ENCODE results near the gene SGCD.

The SGCD gene

DNA sequence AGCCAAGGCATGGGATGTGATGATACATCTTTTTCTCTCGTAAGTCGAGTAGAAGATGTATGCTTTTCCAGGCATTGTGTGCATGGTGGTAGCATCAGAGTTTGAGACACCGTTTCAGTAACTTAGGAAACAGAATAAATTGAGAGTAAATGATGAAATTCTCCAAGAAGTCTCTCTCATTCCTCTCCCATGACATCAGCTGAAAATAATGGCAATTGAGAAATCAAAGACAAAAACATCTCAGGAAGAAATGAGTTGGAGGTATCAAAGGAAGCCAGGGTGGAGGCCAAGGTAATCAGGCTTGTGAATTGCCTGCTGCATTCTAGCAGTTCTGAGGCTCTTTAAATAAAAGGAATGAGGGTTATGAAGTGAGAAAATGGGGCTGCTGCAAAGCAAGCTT, 53.9 kb downstream of the SGCD start:
- H3K4me3 ChIP-seq (ENCODE audit: low read depth, low read length): no peak overlapping the region
- no peaks in the 10 kb centered on the region for H3K27me3 ChIP-seq
- no peaks in the 10 kb centered on the region for H3K4me1 ChIP-seq
- TF ChIP-seq, protein P1, sequence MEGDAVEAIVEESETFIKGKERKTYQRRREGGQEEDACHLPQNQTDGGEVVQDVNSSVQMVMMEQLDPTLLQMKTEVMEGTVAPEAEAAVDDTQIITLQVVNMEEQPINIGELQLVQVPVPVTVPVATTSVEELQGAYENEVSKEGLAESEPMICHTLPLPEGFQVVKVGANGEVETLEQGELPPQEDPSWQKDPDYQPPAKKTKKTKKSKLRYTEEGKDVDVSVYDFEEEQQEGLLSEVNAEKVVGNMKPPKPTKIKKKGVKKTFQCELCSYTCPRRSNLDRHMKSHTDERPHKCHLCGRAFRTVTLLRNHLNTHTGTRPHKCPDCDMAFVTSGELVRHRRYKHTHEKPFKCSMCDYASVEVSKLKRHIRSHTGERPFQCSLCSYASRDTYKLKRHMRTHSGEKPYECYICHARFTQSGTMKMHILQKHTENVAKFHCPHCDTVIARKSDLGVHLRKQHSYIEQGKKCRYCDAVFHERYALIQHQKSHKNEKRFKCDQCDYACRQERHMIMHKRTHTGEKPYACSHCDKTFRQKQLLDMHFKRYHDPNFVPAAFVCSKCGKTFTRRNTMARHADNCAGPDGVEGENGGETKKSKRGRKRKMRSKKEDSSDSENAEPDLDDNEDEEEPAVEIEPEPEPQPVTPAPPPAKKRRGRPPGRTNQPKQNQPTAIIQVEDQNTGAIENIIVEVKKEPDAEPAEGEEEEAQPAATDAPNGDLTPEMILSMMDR (IDR thresholded peaks at IDR 0.05; ENCODE audit: low read depth, low read length): no peak
- H3K36me3 ChIP-seq: no peaks in the 10 kb centered on the region
- DNase-seq: no peak
- H3K9me3 ChIP-seq: no peaks in the 10 kb centered on the region

DNA sequence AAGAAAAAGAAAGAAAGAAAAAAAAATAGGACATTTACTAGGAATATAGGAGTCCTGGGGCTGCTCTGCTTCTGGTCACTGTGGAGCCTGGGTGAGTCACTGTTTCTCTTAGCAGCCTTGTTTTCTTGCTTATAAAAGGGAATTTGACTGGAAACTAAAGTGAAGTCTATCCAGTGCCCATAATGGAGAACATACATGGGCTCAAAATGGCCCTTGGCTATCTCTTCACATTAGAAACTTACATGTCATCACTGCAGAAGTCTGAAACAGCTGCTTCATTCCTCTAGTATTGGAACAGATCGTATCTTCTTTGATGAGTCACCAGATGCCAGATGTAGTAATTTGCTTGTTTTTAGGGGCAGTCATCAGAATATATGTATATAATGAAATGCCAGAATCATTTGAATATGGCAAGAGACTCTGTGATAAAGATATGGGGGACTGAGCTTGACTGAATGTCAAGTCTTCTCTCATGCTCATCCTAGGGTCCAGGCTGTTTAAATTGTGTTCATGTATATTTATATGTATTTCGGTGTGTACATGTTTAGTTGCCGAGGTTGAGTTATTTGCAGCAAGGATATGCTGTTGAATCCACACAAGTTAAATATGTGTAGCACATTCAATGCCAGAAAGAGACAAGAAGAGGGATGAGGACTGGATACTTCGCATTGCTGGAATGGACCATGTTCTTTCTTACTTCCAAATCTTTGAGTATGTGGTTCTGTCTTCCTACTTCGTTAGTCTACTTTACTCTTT, 56.7 kb downstream of the SGCD start:
- no peaks in the 10 kb centered on the region for H3K4me1 ChIP-seq
- H3K9me3 ChIP-seq: no peaks in the 10 kb centered on the region
- TF ChIP-seq, protein P1 (IDR thresholded peaks at IDR 0.05; ENCODE audit: low read depth, low read length): no peak
- no peaks in the 10 kb centered on the region for H3K27me3 ChIP-seq
- DNase-seq: no peak
- no peak overlapping the region for H3K4me3 ChIP-seq (ENCODE audit: low read depth, low read length)
- no peaks in the 10 kb centered on the region for H3K36me3 ChIP-seq

DNA sequence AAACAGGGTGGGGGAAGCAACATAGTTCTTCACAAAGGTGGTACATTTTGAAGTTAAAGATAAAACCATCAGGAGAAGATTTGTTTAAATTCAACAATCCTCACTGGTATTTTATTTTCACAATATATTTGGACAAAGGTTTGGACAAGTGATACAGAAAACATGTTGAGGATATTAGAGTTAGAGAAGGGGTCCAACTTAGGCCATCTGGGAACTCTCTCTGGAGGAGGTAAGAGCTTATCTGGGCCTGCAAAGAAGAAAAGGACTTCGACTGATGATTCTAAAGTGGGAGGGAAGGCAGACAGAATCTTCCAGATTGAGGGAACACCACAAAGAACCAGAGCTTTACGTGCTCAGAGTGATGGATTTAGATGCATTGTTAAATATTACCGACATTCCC, 58.5 kb downstream of the SGCD start:
- Histone ChIP-seq H3K27me3 (no peaks in the 10 kb centered on the region), H3K4me1 (no peaks in the 10 kb centered on the region), H3K4me3 (ENCODE audit: low read depth, low read length) (no peak overlapping the region), H3K36me3 (no peaks in the 10 kb centered on the region), H3K9me3 (no peaks in the 10 kb centered on the region)
- TF ChIP-seq, protein P1 (IDR thresholded peaks at IDR 0.05; ENCODE audit: low read depth, low read length): no peak
- DNase-seq: no peak

DNA sequence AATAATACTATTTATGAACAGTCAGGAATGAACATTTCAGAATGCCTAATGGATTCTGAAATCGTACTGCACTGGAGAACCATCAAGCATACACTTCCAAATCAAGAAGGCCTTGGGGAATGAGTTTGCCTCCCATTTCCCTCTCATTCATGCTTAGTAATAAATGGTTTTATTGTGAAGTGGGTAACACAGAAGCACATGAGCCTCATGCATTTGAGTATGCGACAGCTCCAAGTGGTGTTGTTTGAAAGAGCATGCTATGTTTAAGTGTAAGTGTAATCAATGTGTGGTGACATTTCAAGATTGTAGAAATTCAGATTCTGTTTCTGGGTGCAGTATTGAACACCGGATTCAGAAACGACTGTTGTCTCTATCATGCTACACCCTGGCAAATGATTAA, 60.0 kb downstream of the SGCD start:
- Histone ChIP-seq H3K9me3 (no peaks in the 10 kb centered on the region), H3K27me3 (no peaks in the 10 kb centered on the region), H3K4me3 (ENCODE audit: low read depth, low read length) (no peak overlapping the region), H3K36me3 (no peaks in the 10 kb centered on the region), H3K4me1 (no peaks in the 10 kb centered on the region)
- DNase-seq: no peak
- TF ChIP-seq, protein P1 (IDR thresholded peaks at IDR 0.05; ENCODE audit: low read depth, low read length): no peak

DNA sequence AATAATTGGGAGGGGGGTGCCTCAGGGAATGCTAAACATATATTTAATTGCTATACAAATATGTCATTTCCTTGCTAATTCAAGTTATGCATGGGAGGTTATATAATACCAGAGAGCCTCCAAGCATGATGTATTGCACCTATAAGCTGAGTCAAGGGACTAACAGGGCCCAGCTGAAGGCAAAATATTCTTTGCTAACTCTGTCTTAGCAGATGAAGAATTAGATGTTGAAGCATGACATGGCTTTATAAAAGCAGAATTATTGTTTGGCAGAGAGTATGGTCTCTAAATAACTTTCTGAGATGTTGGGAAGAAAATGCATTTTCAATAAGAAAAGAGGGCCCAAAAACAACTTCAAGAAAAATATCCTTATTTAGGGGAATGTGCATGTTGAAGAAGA, 60.4 kb downstream of the SGCD start:
- H3K4me1 ChIP-seq: no peaks in the 10 kb centered on the region
- no peaks in the 10 kb centered on the region for H3K9me3 ChIP-seq
- TF ChIP-seq, protein P1 (IDR thresholded peaks at IDR 0.05; ENCODE audit: low read depth, low read length): no peak
- no peak for DNase-seq
- no peak overlapping the region for H3K4me3 ChIP-seq (ENCODE audit: low read depth, low read length)
- H3K27me3 ChIP-seq: no peaks in the 10 kb centered on the region
- no peaks in the 10 kb centered on the region for H3K36me3 ChIP-seq

DNA sequence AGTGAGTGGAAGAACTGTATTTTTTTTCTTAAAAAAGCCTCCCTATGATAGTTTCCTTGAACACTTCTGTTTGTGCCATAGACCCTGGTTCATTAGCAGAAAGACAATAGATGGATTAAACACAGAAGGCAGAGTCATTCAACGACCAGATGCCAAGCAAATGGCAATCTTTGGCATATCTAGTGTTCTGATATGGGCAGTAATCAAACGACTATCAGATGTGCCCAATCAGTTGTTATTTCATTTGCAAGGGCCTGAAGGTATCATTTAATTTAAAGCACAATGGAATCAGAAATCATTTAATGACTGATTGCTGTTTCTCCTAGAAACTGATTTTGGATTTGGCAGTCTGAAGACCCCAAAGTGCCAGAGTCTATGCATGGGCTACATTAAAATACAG, 61.3 kb downstream of the SGCD start:
- TF ChIP-seq, protein P1 (IDR thresholded peaks at IDR 0.05; ENCODE audit: low read depth, low read length): no peak
- no peaks in the 10 kb centered on the region for H3K9me3 ChIP-seq

More for the DNA sequence above, 61.3 kb downstream of the SGCD start:
- Histone ChIP-seq H3K4me1 (no peaks in the 10 kb centered on the region), H3K27me3 (no peaks in the 10 kb centered on the region), H3K36me3 (no peaks in the 10 kb centered on the region), H3K4me3 (ENCODE audit: low read depth, low read length) (no peak overlapping the region)
- no peak for DNase-seq

All from BE2C (cell line).